CD4-positive, alpha-beta T cell treated with Interleukin-21 for 1 hour (primary cell): ENCODE results near the gene PCDHGA3.
"Not testable (repeated sequence)": the region's sequence is repeated elsewhere in the genome, so short reads cannot be mapped to it uniquely, and the experiment has no call there.

Source experiments
- DNase-seq: peaks from one replicate; pipeline ENCODE4 v3.0.0-alpha.2; 2020

PCDHGA3 gene

GRCh38 chr5:141349917-141350619 lies 6.4 kb downstream of the PCDHGA3 start, which contains the start of gene PCDHGB1:
TSS of gene PCDHGB1 (plus strand) at chr5:141350099. CDS start at chr5:141350261, 162 bp downstream.
- peak; percentile 44 for DNase-seq

- DNase-seq: no peak
Observed at GRCh38 chr5:141351591-141351990, 8.0 kb downstream of the PCDHGA3 start.

GRCh38 chr5:141354900-141355469 lies 11.4 kb downstream of the PCDHGA3 start, which contains the start of gene PCDHGA4:
TSS of gene PCDHGA4 (plus strand) at chr5:141355021. CDS start at chr5:141355108, 87 bp downstream.
- DNase-seq: peak; percentile 24

GRCh38 chr5:141355641-141356040 lies 12.0 kb downstream of the PCDHGA3 start:
- DNase-seq: no peak

GRCh38 chr5:141356133-141356532 lies 12.5 kb downstream of the PCDHGA3 start:
- DNase-seq: no peak

- no peak for DNase-seq
Observed at GRCh38 chr5:141356950-141357349, 13.3 kb downstream of the PCDHGA3 start.

- peak; percentile 50 for DNase-seq
Observed at GRCh38 chr5:141359790-141360426, 16.3 kb downstream of the PCDHGA3 start, which contains the start of gene PCDHGB2. TSS of gene PCDHGB2 (plus strand) at chr5:141359994. CDS start at chr5:141360136, 142 bp downstream.

- DNase-seq: no peak
Observed at GRCh38 chr5:141360685-141361084, 17.1 kb downstream of the PCDHGA3 start.

GRCh38 chr5:141362719-141363118 lies 19.1 kb downstream of the PCDHGA3 start:
- no peak for DNase-seq

- no peak for DNase-seq
Observed at GRCh38 chr5:141363952-141364660, 20.5 kb downstream of the PCDHGA3 start, which contains the start of gene PCDHGA5. TSS of gene PCDHGA5 (plus strand) at chr5:141364162. CDS start at chr5:141364331, 169 bp downstream.

- no peak for DNase-seq
Observed at GRCh38 chr5:141366016-141366896, 22.6 kb downstream of the PCDHGA3 start.

GRCh38 chr5:141369994-141370848 lies 26.6 kb downstream of the PCDHGA3 start, which contains the start of gene PCDHGB3:
TSS of gene PCDHGB3 (plus strand) at chr5:141370242. CDS start at chr5:141370395, 153 bp downstream.
- peak; percentile 49 for DNase-seq

- no peak for DNase-seq
Observed at GRCh38 chr5:141371572-141372475, 28.2 kb downstream of the PCDHGA3 start.

GRCh38 chr5:141373673-141374317 lies 30.2 kb downstream of the PCDHGA3 start, which contains the start of gene PCDHGA6:
TSS of gene PCDHGA6 (plus strand) at chr5:141373891. CDS start at chr5:141374084, 193 bp downstream.
- DNase-seq: no peak

- no peak for DNase-seq
Observed at GRCh38 chr5:141374627-141375026, 31.0 kb downstream of the PCDHGA3 start.

- DNase-seq: not testable (repeated sequence)
Observed at GRCh38 chr5:141375444-141376155, 32.0 kb downstream of the PCDHGA3 start.

- DNase-seq: no peak
Observed at GRCh38 chr5:141382469-141383294, 39.1 kb downstream of the PCDHGA3 start, which contains the start of gene PCDHGA7. TSS of gene PCDHGA7 (plus strand) at chr5:141382742. CDS start at chr5:141382900, 158 bp downstream.
